ENCODE results near the gene FZD1.

DNA sequence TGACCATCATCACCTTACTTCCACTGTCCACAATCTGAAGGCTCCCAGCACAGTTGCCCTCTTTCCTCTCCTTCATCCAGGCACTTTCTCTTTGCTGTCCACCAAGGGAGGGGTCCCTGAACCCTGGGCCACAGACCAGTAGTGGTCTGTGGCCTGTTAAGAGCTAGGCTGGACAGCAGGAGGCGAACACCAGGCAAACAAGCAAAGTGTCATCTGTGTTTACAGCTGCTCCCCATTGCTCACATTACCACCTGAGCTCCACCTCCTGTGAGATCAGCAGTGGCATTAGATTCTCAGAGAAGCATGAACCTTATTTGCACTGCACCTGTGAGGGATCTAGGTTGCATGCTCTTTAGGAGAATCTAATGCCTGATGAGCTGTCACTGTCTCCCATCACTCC is 27.7 kb downstream of the FZD1 start:
- TF ChIP-seq EZH2phosphoT487 (IDR thresholded peaks at IDR 0.05; ENCODE audit: borderline replicate concordance, low read length) = no peak
- TF ChIP-seq, protein P1, sequence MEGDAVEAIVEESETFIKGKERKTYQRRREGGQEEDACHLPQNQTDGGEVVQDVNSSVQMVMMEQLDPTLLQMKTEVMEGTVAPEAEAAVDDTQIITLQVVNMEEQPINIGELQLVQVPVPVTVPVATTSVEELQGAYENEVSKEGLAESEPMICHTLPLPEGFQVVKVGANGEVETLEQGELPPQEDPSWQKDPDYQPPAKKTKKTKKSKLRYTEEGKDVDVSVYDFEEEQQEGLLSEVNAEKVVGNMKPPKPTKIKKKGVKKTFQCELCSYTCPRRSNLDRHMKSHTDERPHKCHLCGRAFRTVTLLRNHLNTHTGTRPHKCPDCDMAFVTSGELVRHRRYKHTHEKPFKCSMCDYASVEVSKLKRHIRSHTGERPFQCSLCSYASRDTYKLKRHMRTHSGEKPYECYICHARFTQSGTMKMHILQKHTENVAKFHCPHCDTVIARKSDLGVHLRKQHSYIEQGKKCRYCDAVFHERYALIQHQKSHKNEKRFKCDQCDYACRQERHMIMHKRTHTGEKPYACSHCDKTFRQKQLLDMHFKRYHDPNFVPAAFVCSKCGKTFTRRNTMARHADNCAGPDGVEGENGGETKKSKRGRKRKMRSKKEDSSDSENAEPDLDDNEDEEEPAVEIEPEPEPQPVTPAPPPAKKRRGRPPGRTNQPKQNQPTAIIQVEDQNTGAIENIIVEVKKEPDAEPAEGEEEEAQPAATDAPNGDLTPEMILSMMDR (conservative IDR thresholded peaks at IDR 0.05; ENCODE audit: low read depth, low read length) = no peak; the same call in 1 of the 2 replicates
